Measurements from ENCODE around the gene H1-8. TPM values are rescaled to one million over a fixed set of nuclear protein-coding genes. Genes with fewer than 3 reads are reported as not detected.

H1-8 gene
- total and polyA plus RNA-seq, 3 experiments from 2014 or later: not detected

DNA sequence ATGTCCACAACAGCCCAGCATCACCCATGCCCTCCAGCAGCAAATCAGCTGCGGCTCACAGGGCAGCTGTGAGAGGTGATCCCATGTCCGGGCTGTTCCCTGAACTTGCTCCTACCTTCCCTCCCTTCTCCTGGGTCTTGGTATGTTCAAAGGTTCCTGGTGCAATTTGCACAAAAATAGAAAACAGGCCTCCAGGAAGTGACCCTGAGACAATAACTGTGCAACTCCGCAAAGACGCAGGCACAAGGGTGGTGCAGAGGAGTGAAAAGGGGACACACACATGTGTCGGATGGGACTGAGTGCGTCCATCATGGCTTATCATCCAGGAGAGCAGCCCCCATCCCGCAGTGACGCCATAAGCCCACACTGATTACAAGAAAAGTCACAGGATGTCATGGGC lies 47.2 kb downstream of the H1-8 start:
- Mint-ChIP-seq H3K36me3 (peaks cover 0 to 13% (median 0%) of the 10 kb centered on the region in 3 donors), H3K4me3 (no peak overlapping the region), H3K27ac (peak overlapping the region in 2 of 8 donors; percentile 71 to 72), H3K27me3 (peaks cover 0 to 9% of the 10 kb centered on the region in 2 donors), H3K9me3 (no peaks in the 10 kb centered on the region), H3K4me1 (peaks cover 35 to 54% (median 40%) of the 10 kb centered on the region in 3 donors)
- CTCF ChIA-PET: no interaction called here
- no peaks in the 10 kb centered on the region for H3K27me3 ChIP-seq (ENCODE audit: insufficient read depth, low read length, poor library complexity, severe bottlenecking)
- no peaks in the 10 kb centered on the region for H3K9me3 ChIP-seq (ENCODE audit: low read length)
- no peak for DNase-seq
- POLR2A ChIA-PET: interaction anchor here (1.0 kb wide), 1 partner anchor 13 kb away, joined by 3 read pairs; no protein-coding TSS in a partner anchor
- H3K4me3 ChIP-seq (ENCODE audit: low read length): no peak overlapping the region
- H3K4me1 ChIP-seq (ENCODE audit: insufficient read depth, low read length): peaks cover 25% of the 10 kb centered on the region
- H3K36me3 ChIP-seq (ENCODE audit: insufficient read depth, low read length): no peaks in the 10 kb centered on the region
- no peak overlapping the region for H3K27ac ChIP-seq (ENCODE audit: low read depth, low read length)

DNA sequence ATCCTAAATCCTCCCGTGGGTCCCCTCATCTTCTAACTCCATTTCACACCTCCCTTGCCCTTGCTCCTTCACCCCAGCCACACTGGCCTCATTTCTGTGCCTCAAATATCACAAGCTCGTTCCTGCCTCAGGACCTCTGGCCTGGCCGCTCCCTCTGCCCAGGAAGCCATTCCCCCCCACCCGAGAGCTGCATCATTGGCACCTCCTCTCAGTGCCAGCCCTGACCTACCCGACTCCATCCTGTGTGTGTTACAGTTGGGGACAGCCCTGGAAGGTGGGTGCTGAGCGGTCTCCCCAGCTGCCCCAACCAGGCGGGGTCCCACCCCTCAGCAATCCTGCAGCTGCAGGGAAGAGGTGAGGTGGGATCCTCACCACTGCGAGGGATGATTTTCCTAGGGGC lies 49.0 kb downstream of the H1-8 start:
- CTCF ChIA-PET: interaction anchor here (2.4 kb wide), 1 partner anchor 14 kb away, joined by 9 read pairs; the partner anchor contains the start of gene PLXND1
- no peaks in the 10 kb centered on the region for H3K9me3 Mint-ChIP-seq
- POLR2A ChIA-PET: interaction anchor here (0.5 to 1.0 kb wide), 3 partner anchors 11 to 15 kb away, joined by 3 read pairs; no protein-coding TSS in a partner anchor

GRCh38 chr3:129592381-129593131 lies 49.6 kb downstream of the H1-8 start:
- ChIA-PET CTCF (interaction anchor here (1.4 to 3.1 kb wide), 5 partner anchors 9 to 103 kb away, joined by 4 to 15 read pairs (median 9); partner anchors contain the start of gene PLXND1), POLR2A (interaction anchor here (0.5 to 2.5 kb wide), 7 partner anchors 10 to 16 kb away, joined by 3 to 27 read pairs (median 3); partner anchors contain the start of gene PLXND1)
- Mint-ChIP-seq H3K9me3 (no peaks in the 10 kb centered on the region), H3K36me3 (peaks cover 0 to 4% (median 0%) of the 10 kb centered on the region in 3 donors), H3K4me3 (peak overlapping the region in 5 of 7 donors; percentile 72 to 80 (median 73)), H3K27me3 (peaks cover 0 to 9% of the 10 kb centered on the region in 2 donors), H3K27ac (peak overlapping the region in 4 of 8 donors; percentile 87 to 91 (median 88)), H3K4me1 (peaks cover 38 to 71% (median 49%) of the 10 kb centered on the region in 3 donors)
- Histone ChIP-seq H3K9me3 (ENCODE audit: low read length) (no peaks in the 10 kb centered on the region), H3K4me1 (ENCODE audit: insufficient read depth, low read length) (peaks cover 25% of the 10 kb centered on the region), H3K36me3 (ENCODE audit: insufficient read depth, low read length) (no peaks in the 10 kb centered on the region), H3K27ac (ENCODE audit: low read depth, low read length) (no peak overlapping the region), H3K27me3 (ENCODE audit: insufficient read depth, low read length, poor library complexity, severe bottlenecking) (no peaks in the 10 kb centered on the region), H3K4me3 (ENCODE audit: low read length) (no peak overlapping the region)
- no peak for DNase-seq

More for the DNA sequence above, 49.0 kb downstream of the H1-8 start:
- no peaks in the 10 kb centered on the region for H3K36me3 ChIP-seq (ENCODE audit: insufficient read depth, low read length)
- peaks cover 25% of the 10 kb centered on the region for H3K4me1 ChIP-seq (ENCODE audit: insufficient read depth, low read length)
- Mint-ChIP-seq H3K27me3 (peaks cover 0 to 9% of the 10 kb centered on the region in 2 donors), H3K4me1 (peaks cover 38 to 67% (median 47%) of the 10 kb centered on the region in 3 donors), H3K4me3 (peak overlapping the region in 5 of 7 donors; percentile 3 to 86 (median 32)), H3K36me3 (peaks cover 0 to 6% (median 0%) of the 10 kb centered on the region in 3 donors), H3K27ac (peak overlapping the region in 7 of 8 donors; percentile 30 to 93 (median 72))
- no peaks in the 10 kb centered on the region for H3K27me3 ChIP-seq (ENCODE audit: insufficient read depth, low read length, poor library complexity, severe bottlenecking)
- no peaks in the 10 kb centered on the region for H3K9me3 ChIP-seq (ENCODE audit: low read length)
- no peak overlapping the region for H3K27ac ChIP-seq (ENCODE audit: low read depth, low read length)
- no peak for DNase-seq
- H3K4me3 ChIP-seq (ENCODE audit: low read length): no peak overlapping the region

- Mint-ChIP-seq H3K4me3 (peak overlapping the region in 6 of 7 donors; percentile 72 to 88 (median 78)), H3K27ac (peak overlapping the region; percentile 52 to 93 (median 88)), H3K9me3 (no peaks in the 10 kb centered on the region), H3K27me3 (peaks cover 0 to 9% of the 10 kb centered on the region in 2 donors), H3K4me1 (peaks cover 38 to 73% (median 48%) of the 10 kb centered on the region in 3 donors), H3K36me3 (peaks cover 0 to 2% (median 0%) of the 10 kb centered on the region in 3 donors)
- H3K4me3 ChIP-seq (ENCODE audit: low read length): peak overlapping the region; percentile 24
- no peaks in the 10 kb centered on the region for H3K9me3 ChIP-seq (ENCODE audit: low read length)
- CTCF ChIA-PET: interaction anchor here (1.4 to 3.1 kb wide), 6 partner anchors 10 to 103 kb away, joined by 3 to 15 read pairs (median 7); partner anchors contain the start of gene PLXND1
- no peak for DNase-seq
- peaks cover 25% of the 10 kb centered on the region for H3K4me1 ChIP-seq (ENCODE audit: insufficient read depth, low read length)
- no peaks in the 10 kb centered on the region for H3K27me3 ChIP-seq (ENCODE audit: insufficient read depth, low read length, poor library complexity, severe bottlenecking)
- H3K27ac ChIP-seq (ENCODE audit: low read depth, low read length): no peak overlapping the region
- H3K36me3 ChIP-seq (ENCODE audit: insufficient read depth, low read length): no peaks in the 10 kb centered on the region
- POLR2A ChIA-PET: interaction anchor here (0.7 to 2.5 kb wide), 6 partner anchors 9 to 16 kb away, joined by 3 to 27 read pairs (median 4); partner anchors contain the start of gene PLXND1
Observed at GRCh38 chr3:129593230-129593594, 50.2 kb downstream of the H1-8 start.

DNA sequence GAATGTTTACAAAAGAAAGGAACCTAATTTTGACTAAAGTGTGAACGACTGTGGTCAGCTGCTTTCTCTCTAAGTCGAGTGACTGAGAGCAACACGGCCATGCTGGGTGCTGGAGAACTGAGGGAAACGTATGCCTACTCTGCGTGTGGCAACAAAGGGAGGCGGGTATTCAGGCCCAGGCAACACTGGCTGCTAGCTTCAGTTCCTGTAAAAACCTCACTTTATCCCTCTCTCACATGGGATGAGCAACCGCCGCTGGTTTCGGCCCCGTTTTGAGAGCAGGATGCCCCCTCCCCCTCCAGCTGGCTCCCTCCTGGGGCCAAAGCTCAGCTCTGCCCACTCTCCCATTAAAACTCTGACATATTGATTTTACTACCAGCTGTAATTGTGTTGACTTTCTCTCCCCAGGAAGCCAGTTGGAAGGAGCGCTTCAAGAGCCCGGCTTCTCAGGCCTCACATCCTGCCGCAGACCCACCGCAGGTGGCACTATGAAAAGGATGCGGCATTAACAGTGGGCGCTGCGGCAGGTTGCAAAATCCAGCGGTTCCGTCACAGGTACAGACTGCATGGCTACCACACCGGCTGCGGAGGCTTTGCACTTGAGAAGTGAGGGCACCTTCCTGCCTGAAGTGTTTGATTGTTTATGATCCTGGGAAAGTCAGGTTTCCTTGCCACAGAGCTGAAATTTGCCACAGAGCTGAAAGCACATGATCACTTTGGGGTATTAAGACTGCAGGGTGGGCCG lies 50.8 kb downstream of the H1-8 start:
- Histone ChIP-seq H3K36me3 (ENCODE audit: insufficient read depth, low read length) (no peaks in the 10 kb centered on the region), H3K4me3 (ENCODE audit: low read length) (peak overlapping the region; percentile 24), H3K4me1 (ENCODE audit: insufficient read depth, low read length) (peaks cover 25% of the 10 kb centered on the region), H3K27ac (ENCODE audit: low read depth, low read length) (no peak overlapping the region), H3K9me3 (ENCODE audit: low read length) (no peaks in the 10 kb centered on the region), H3K27me3 (ENCODE audit: insufficient read depth, low read length, poor library complexity, severe bottlenecking) (no peaks in the 10 kb centered on the region)
- Mint-ChIP-seq H3K4me3 (peak overlapping the region; percentile 42 to 88 (median 76)), H3K27me3 (peaks cover 0 to 9% of the 10 kb centered on the region in 2 donors), H3K4me1 (peaks cover 40 to 74% (median 52%) of the 10 kb centered on the region in 3 donors), H3K27ac (peak overlapping the region; percentile 52 to 93 (median 88)), H3K9me3 (no peaks in the 10 kb centered on the region), H3K36me3 (no peaks in the 10 kb centered on the region)
- ChIA-PET POLR2A (interaction anchor here (0.6 to 2.5 kb wide), 7 partner anchors 9 to 38 kb away, joined by 3 to 27 read pairs (median 4); partner anchors contain the start of gene PLXND1), CTCF (interaction anchor here (1.4 to 3.6 kb wide), 7 partner anchors 9 to 104 kb away, joined by 3 to 19 read pairs (median 9); partner anchors contain the start of gene PLXND1)
- DNase-seq: peak; percentile 26 to 78 (median 61)

- no peaks in the 10 kb centered on the region for H3K36me3 ChIP-seq (ENCODE audit: insufficient read depth, low read length)
- Mint-ChIP-seq H3K27ac (peak overlapping the region; percentile 31 to 93 (median 82)), H3K36me3 (no peaks in the 10 kb centered on the region), H3K4me1 (peaks cover 43 to 77% (median 55%) of the 10 kb centered on the region in 3 donors), H3K9me3 (no peaks in the 10 kb centered on the region), H3K27me3 (peaks cover 0 to 9% of the 10 kb centered on the region in 2 donors), H3K4me3 (peak overlapping the region; percentile 42 to 88 (median 76))
- ChIA-PET CTCF (interaction anchor here (1.5 to 3.6 kb wide), 6 partner anchors 9 to 105 kb away, joined by 3 to 19 read pairs (median 8); partner anchors contain the start of gene PLXND1), POLR2A (interaction anchor here (1.5 to 2.5 kb wide), 3 partner anchors 8 to 17 kb away, joined by 5 to 27 read pairs (median 10); partner anchors contain the start of gene PLXND1)
- no peaks in the 10 kb centered on the region for H3K9me3 ChIP-seq (ENCODE audit: low read length)
- H3K27ac ChIP-seq (ENCODE audit: low read depth, low read length): no peak overlapping the region
- H3K27me3 ChIP-seq (ENCODE audit: insufficient read depth, low read length, poor library complexity, severe bottlenecking): no peaks in the 10 kb centered on the region
- DNase-seq: no peak
- peaks cover 25% of the 10 kb centered on the region for H3K4me1 ChIP-seq (ENCODE audit: insufficient read depth, low read length)
- H3K4me3 ChIP-seq (ENCODE audit: low read length): no peak overlapping the region
Observed at GRCh38 chr3:129594409-129594808, 51.4 kb downstream of the H1-8 start.

GRCh38 chr3:129594907-129595390 lies 52.0 kb downstream of the H1-8 start:
- Histone ChIP-seq H3K36me3 (ENCODE audit: insufficient read depth, low read length) (no peaks in the 10 kb centered on the region), H3K27me3 (ENCODE audit: insufficient read depth, low read length, poor library complexity, severe bottlenecking) (no peaks in the 10 kb centered on the region), H3K27ac (ENCODE audit: low read depth, low read length) (no peak overlapping the region), H3K4me3 (ENCODE audit: low read length) (no peak overlapping the region), H3K4me1 (ENCODE audit: insufficient read depth, low read length) (peaks cover 25% of the 10 kb centered on the region), H3K9me3 (ENCODE audit: low read length) (no peaks in the 10 kb centered on the region)
- no peak for DNase-seq
- ChIA-PET CTCF (interaction anchor here (0.9 to 3.6 kb wide), 6 partner anchors 11 to 105 kb away, joined by 3 to 19 read pairs (median 10); partner anchors contain the start of gene PLXND1), POLR2A (interaction anchor here (2.5 kb wide), 1 partner anchor 18 kb away, joined by 27 read pairs; no protein-coding TSS in a partner anchor)
- Mint-ChIP-seq H3K9me3 (no peaks in the 10 kb centered on the region), H3K4me1 (peaks cover 49 to 81% (median 59%) of the 10 kb centered on the region in 3 donors), H3K36me3 (no peaks in the 10 kb centered on the region), H3K27me3 (peaks cover 0 to 9% of the 10 kb centered on the region in 2 donors), H3K27ac (peak overlapping the region in 5 of 8 donors; percentile 60 to 83 (median 70)), H3K4me3 (peak overlapping the region in 5 of 7 donors; percentile 34 to 88 (median 45))
